ACC112 (cell line): ENCODE measurements around the gene MACROD2.

ENCODE experiments used
- H2AFZ ChIP-seq: fragments of 200-600 bp; sonication (generic); one replicate; pipeline ENCODE4 v1.6.0; 2017; ENCODE audit warnings: antibody characterized with exemption, low read length; ENCODE audit not compliant: unreplicated experiment
- H3K27ac ChIP-seq: fragments of 200-600 bp; sonication (generic); 2 replicates; pipeline ENCODE4 v1.5.1; 2014; ENCODE audit warnings: low read depth, mild to moderate bottlenecking, antibody characterized with exemption, low read length, moderate library complexity
- H3K27me3 ChIP-seq: fragments of 200-600 bp; sonication (generic); 2 replicates; pipeline ENCODE4 v1.6.1; 2014; ENCODE audit warnings: mild to moderate bottlenecking, antibody characterized with exemption, low read length, moderate library complexity, mixed read lengths; ENCODE audit not compliant: insufficient read depth
- H3K36me3 ChIP-seq: fragments of 200-600 bp; sonication (generic); 2 replicates; pipeline ENCODE4 v1.6.1; 2016; ENCODE audit warnings: mild to moderate bottlenecking, antibody characterized with exemption, low read length, moderate library complexity, mixed read lengths; ENCODE audit not compliant: insufficient read depth
- H3K4me1 ChIP-seq: fragments of 200-600 bp; sonication (generic); one replicate; pipeline ENCODE4 v1.6.1; 2016; ENCODE audit warnings: low read length, mixed read lengths; ENCODE audit not compliant: insufficient read depth, unreplicated experiment, control insufficient read depth
- H3K4me3 ChIP-seq: fragments of 200-600 bp; sonication (generic); 2 replicates; pipeline ENCODE4 v1.5.1; 2014; ENCODE audit warnings: mild to moderate bottlenecking, low read depth, low read length
- H3K79me2 ChIP-seq: fragments of 200-600 bp; sonication (generic); one replicate; pipeline ENCODE4 v1.6.0; 2016; ENCODE audit warnings: low read length; ENCODE audit not compliant: control insufficient read depth, unreplicated experiment, insufficient read depth

The MACROD2 gene

DNA sequence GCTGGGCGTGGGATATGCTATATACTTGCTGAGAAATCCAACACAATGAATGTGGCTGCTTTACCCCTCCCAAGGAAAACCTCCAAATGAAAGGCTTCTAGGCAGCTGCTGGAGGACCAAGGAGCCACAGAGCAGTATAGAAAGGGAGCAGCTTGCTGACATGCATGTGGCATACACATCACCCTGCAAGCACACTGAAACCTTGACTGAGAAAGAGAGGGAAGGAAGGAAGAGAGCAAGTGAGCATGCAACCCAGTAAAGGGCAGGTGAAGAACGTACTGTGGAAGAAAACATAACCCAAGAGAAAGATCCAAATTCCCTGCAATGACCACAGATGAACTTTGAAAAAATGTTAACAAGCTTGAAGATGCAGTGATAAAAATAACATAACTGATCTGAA lies 2034.9 kb downstream of the MACROD2 start:
- Histone ChIP-seq H3K4me1 (no peaks in the 10 kb centered on the region), H3K4me3 (no peak overlapping the region), H3K27ac (no peak overlapping the region), H3K79me2 (no peaks in the 10 kb centered on the region), H3K27me3 (peaks cover 4% of the 10 kb centered on the region; the same call in 1 of the 2 replicates), H2AFZ (no peak overlapping the region), H3K36me3 (no peaks in the 10 kb centered on the region)

DNA sequence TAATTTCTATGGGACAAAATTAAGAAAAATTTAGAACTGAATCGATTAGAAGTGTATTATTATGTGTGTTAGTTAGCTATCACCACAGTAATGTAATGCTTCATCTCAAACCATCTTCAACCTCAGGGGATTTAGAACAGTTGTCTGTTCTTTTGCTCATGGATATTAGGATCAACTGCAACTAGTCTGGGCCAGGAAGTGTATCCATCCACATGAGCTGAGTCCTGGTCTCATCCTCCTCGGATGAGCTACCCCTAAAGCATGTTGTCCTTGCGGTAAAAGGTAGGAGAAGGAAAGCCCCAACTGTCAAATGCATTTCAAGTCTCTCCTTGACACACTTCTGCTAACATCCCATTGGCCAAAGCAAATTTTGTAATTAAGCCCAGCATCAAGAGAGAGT lies 2040.3 kb downstream of the MACROD2 start:
- Histone ChIP-seq H3K79me2 (no peaks in the 10 kb centered on the region), H3K27ac (no peak overlapping the region), H3K4me1 (no peaks in the 10 kb centered on the region), H3K36me3 (no peaks in the 10 kb centered on the region), H2AFZ (no peak overlapping the region), H3K27me3 (no peaks in the 10 kb centered on the region), H3K4me3 (no peak overlapping the region)

DNA sequence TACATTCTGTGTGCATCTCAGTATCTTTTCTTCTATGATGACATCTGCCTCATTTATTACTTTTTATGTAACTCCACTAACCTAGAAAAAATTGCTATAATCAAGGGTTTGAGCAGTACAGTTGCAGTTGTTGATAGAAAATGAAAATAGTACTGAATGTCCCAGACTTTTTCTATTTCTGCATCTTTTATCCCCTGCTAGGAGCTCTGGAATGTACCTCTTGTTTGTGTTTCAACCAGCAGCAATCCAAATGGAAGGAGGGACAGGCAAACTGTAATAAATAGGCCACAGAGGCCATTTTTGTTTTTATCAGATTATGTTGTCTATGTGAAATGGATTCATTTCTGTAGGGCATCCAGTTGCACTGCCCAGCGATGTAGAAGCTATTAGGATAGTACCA lies 2041.0 kb downstream of the MACROD2 start:
- no peaks in the 10 kb centered on the region for H3K27me3 ChIP-seq
- H3K36me3 ChIP-seq, result no peaks in the 10 kb centered on the region
- no peak overlapping the region for H3K4me3 ChIP-seq
- no peak overlapping the region for H2AFZ ChIP-seq
- no peak overlapping the region for H3K27ac ChIP-seq
- no peaks in the 10 kb centered on the region for H3K4me1 ChIP-seq
- no peaks in the 10 kb centered on the region for H3K79me2 ChIP-seq

DNA sequence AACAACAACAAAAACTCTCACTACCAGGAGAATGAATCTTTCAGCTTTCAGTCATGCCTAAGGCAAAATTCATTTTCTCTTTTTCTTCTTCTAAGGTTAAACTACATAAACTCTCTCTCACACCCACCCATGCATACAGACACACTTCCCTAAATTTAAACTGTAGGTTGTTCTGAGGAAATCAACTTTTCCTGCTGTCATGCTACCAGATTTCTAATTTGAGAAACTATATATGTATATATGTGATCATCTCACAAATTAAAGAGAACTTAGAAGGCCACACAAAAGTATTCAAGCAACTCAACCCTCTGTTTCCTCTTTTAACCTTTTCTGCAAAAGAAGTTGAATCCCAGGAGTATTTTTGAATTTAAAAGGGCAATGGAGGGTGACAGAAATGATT lies 2045.4 kb downstream of the MACROD2 start:
- Histone ChIP-seq H3K27ac (no peak overlapping the region), H3K4me1 (no peaks in the 10 kb centered on the region), H3K4me3 (no peak overlapping the region), H3K79me2 (no peaks in the 10 kb centered on the region), H3K27me3 (no peaks in the 10 kb centered on the region), H2AFZ (no peak overlapping the region), H3K36me3 (no peaks in the 10 kb centered on the region)

DNA sequence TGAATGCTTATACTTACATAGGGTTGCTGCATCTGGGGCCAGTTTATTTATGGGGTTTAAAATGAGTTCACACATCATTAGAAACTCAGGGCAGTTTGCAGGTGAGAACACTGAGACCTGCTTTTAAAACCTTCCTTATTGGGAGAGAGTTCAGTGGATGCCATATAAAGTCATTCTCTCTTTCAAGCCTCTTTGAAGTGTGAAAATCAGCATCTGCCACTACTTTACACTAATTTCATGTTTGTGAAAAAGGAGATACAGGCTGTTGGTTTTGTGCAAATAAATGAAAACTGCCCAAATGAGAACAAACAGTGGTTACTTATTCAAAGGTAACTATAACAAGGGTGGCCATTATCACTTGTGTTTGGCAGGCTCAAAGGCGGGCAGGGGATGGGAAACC lies 2047.4 kb downstream of the MACROD2 start:
- Histone ChIP-seq H3K79me2 (no peaks in the 10 kb centered on the region), H3K4me1 (no peaks in the 10 kb centered on the region), H2AFZ (no peak overlapping the region), H3K27ac (no peak overlapping the region), H3K27me3 (no peaks in the 10 kb centered on the region), H3K36me3 (no peaks in the 10 kb centered on the region), H3K4me3 (no peak overlapping the region)

DNA sequence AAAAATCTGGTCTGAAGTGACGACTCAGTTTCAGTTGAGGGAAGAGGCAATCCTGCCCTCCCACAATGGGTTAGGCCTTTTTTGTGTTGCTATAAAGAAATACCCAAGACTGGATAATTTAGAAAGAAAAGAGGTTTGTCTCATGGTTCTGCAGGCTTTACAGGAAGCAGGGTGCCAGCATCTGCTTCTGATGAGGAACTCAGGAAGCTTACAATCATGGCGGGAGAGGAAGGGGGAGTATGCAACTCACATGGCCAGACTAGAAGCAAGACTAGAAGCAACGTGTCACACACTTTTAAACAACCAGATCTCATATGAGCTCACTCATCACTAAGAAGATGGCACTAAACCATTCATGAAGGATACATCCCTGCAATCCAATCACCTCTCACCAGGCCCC lies 2048.6 kb downstream of the MACROD2 start:
- no peaks in the 10 kb centered on the region for H3K4me1 ChIP-seq
- H2AFZ ChIP-seq, result no peak overlapping the region
- no peaks in the 10 kb centered on the region for H3K36me3 ChIP-seq

DNA sequence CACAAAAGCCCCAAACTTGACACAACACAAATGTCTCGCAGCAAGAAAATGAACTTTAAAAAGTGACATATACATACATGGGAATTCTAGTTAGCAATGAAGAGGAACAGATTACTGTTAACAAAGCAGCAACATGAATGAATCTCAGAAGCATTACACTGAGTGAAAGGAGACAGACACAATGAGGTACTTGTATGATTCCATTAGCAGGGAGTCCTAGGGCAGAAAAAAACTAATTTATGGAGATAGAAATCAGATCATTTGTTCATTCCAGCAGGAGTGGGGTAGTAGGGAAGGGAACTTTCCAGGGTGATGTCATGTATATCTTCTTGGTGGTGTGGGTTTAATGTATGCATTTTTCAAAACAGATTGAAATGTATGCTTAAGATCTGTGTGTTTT lies 2053.6 kb downstream of the MACROD2 start:
- 0 out of 2 replicates have a peak, but pooled peaks cover 4% of the 10 kb centered on the region for H3K27me3 ChIP-seq
- H3K4me1 ChIP-seq, result no peaks in the 10 kb centered on the region
- H3K27ac ChIP-seq, result no peak overlapping the region
- no peak overlapping the region for H2AFZ ChIP-seq
- H3K4me3 ChIP-seq, result no peak overlapping the region
- no peaks in the 10 kb centered on the region for H3K36me3 ChIP-seq
- no peaks in the 10 kb centered on the region for H3K79me2 ChIP-seq

More for the DNA sequence above, 2048.6 kb downstream of the MACROD2 start:
- Histone ChIP-seq H3K27me3 (no peaks in the 10 kb centered on the region), H3K27ac (no peak overlapping the region), H3K79me2 (no peaks in the 10 kb centered on the region), H3K4me3 (no peak overlapping the region)

DNA sequence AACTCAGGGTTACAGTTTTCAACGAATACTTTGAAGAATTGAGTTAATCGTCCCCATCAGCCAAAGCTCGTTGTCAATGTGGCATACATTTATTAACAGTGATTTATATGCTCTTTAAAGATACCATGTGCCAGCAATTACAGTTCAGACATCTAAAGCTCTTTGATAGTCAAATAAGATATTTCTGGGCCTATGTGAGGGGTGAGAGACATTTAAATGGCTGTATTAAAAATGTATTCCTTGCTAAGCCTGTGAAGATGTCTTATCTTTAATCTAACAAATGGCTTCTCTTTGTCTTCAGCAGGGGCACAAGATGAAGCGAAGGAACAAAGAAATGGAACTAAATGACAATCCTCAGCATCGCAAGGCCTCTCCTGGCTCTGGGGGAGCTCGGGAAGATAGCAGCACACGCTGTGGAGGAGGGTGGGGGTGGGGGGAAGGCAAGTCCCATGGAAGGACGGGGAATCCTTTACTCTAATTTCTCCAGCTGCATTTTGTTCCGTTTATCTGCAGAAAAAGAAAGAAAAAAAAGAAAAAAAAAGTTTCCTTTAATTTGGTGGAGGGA lies 2054.3 kb downstream of the MACROD2 start:
- Histone ChIP-seq H3K27me3 (0 out of 2 replicates have a peak, but pooled peaks cover 4% of the 10 kb centered on the region), H3K27ac (no peak overlapping the region), H3K36me3 (no peaks in the 10 kb centered on the region), H2AFZ (no peak overlapping the region), H3K4me1 (no peaks in the 10 kb centered on the region), H3K4me3 (no peak overlapping the region), H3K79me2 (no peaks in the 10 kb centered on the region)

DNA sequence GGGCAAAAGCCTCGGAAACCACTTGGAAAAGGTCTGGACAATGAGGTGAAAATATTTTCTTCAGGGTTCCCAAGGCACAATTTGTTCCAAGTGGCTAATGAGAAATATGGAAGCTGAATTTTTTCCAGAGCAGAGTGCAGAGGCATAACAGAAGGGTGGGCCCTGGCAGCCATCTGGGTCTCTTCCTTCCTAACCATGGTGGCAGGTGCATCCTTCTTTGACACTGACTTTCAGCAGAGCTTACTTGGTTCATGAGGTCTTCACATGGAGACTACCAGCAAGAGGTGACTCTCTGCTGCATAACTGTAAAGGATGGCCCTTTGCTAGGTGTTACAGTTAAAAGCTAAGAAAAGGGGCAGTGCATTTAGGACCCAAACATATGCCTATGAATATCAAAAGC lies 2055.1 kb downstream of the MACROD2 start:
- Histone ChIP-seq H3K79me2 (no peaks in the 10 kb centered on the region), H3K27me3 (0 out of 2 replicates have a peak, but pooled peaks cover 4% of the 10 kb centered on the region), H3K4me3 (no peak overlapping the region), H2AFZ (no peak overlapping the region), H3K4me1 (no peaks in the 10 kb centered on the region), H3K27ac (no peak overlapping the region), H3K36me3 (no peaks in the 10 kb centered on the region)

DNA sequence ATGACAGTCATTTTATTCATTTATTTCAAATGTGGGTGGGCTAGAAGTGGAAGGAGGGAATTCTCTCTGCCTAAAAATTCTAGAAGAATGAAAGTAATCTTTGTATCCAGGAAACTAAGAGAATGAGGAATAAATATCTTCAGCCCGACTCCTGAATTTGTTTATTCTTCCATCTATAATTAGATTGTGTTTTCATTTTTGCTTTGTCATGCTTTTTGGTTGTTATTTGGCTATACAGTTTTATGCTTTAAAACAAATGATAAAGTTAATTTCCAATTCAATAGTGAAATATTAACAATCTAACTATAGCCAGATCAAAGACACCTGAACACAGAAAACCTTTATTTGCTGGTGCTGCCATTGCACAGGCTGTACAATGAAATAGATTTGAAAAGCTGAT lies 2056.7 kb downstream of the MACROD2 start:
- H3K4me1 ChIP-seq, result no peaks in the 10 kb centered on the region

DNA sequence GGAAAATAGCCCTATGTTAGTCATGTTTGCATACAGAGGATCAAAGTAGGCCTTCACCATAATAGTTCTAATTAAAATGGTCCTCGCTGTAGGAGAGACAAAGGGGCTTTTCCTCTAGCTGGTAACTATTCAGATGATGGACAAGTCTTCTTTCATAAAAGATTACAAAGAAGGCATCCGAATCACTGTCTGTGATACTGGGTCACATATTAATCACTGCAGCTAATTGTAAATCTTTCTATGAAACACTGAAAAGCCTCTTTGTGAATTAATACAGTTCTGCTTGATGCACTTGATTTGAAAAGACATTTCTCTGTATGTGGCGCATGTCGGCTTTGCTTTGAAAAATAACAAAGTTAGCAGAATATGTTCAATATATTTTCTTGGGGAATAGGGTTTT lies 2057.1 kb downstream of the MACROD2 start:
- H3K4me3 ChIP-seq, result no peak overlapping the region
- no peak overlapping the region for H3K27ac ChIP-seq
- H3K79me2 ChIP-seq, result no peaks in the 10 kb centered on the region
- H3K27me3 ChIP-seq, result 0 out of 2 replicates have a peak, but pooled peaks cover 4% of the 10 kb centered on the region
- no peaks in the 10 kb centered on the region for H3K36me3 ChIP-seq
- no peaks in the 10 kb centered on the region for H3K4me1 ChIP-seq
- H2AFZ ChIP-seq, result no peak overlapping the region

More for the DNA sequence above, 2056.7 kb downstream of the MACROD2 start:
- Histone ChIP-seq H3K27ac (no peak overlapping the region), H3K4me3 (no peak overlapping the region), H3K79me2 (no peaks in the 10 kb centered on the region), H3K27me3 (0 out of 2 replicates have a peak, but pooled peaks cover 4% of the 10 kb centered on the region), H2AFZ (no peak overlapping the region), H3K36me3 (no peaks in the 10 kb centered on the region)
